DOHH2 (cell line): ENCODE measurements around the gene PGBD5.

Experiments
- H3F3A ChIP-seq: fragments of 200-600 bp; sonication (generic), shearing (Covaris generic); 2 replicates; pipeline ENCODE4 v1.6.0; 2016; ENCODE audit warnings: antibody characterized with exemption, mild to moderate bottlenecking; ENCODE audit not compliant: control insufficient read depth, insufficient read depth
- H3K27ac ChIP-seq: fragments of 200-600 bp; sonication (generic); 2 replicates; pipeline ENCODE4 v1.5.1; 2014; ENCODE audit warnings: low read depth, mild to moderate bottlenecking, low read length, moderate library complexity
- H3K27me3 ChIP-seq: fragments of 200-600 bp; sonication (generic); 2 replicates; pipeline ENCODE4 v1.6.1; 2014; ENCODE audit warnings: mild to moderate bottlenecking, low read length, mixed read lengths; ENCODE audit not compliant: control insufficient read depth
- H3K36me3 ChIP-seq: fragments of 200-600 bp; sonication (generic); 2 replicates; pipeline ENCODE4 v1.6.1; 2014; ENCODE audit warnings: mild to moderate bottlenecking, low read length, moderate library complexity, mixed read lengths; ENCODE audit not compliant: control insufficient read depth
- H3K4me1 ChIP-seq: fragments of 200-600 bp; sonication (generic); 2 replicates; pipeline ENCODE4 v1.6.1; 2014; ENCODE audit warnings: mild to moderate bottlenecking, low read length, mixed read lengths; ENCODE audit not compliant: control insufficient read depth
- H3K4me2 ChIP-seq: fragments of 200-600 bp; sonication (generic); 2 replicates; pipeline ENCODE4 v1.6.0; 2014; ENCODE audit warnings: mild to moderate bottlenecking, low read length, moderate library complexity
- H3K4me3 ChIP-seq: fragments of 200-600 bp; sonication (generic); 2 replicates; pipeline ENCODE4 v1.5.1; 2014; ENCODE audit warnings: mild to moderate bottlenecking, low read length, mixed read lengths
- H3K79me2 ChIP-seq: fragments of 200-600 bp; sonication (generic); 2 replicates; pipeline ENCODE4 v1.6.1; 2014; ENCODE audit warnings: mild to moderate bottlenecking, low read length, mixed read lengths; ENCODE audit not compliant: control insufficient read depth
- H3K9me2 ChIP-seq: fragments of 200-600 bp; sonication (generic); replicated peaks from 2 replicates; pipeline ENCODE4 v1.6.1; 2014; ENCODE audit warnings: mild to moderate bottlenecking, low read length, mixed read lengths; ENCODE audit not compliant: control insufficient read depth
- H3K9me3 ChIP-seq: fragments of 200-600 bp; sonication (generic); 2 replicates; pipeline ENCODE4 v1.6.1; 2014; ENCODE audit warnings: antibody characterized with exemption, low read length, mixed read lengths; ENCODE audit not compliant: control insufficient read depth, insufficient read depth
- H4K20me1 ChIP-seq: fragments of 200-600 bp; sonication (generic); 2 replicates; pipeline ENCODE4 v1.6.0; 2014; ENCODE audit warnings: low read depth, mild to moderate bottlenecking, antibody characterized with exemption, low read length, moderate library complexity; ENCODE audit not compliant: control insufficient read depth, insufficient read depth
- CTCF ChIP-seq: fragments of 200-600 bp; sonication (generic); IDR thresholded peaks from one replicate; pipeline ENCODE4 v1.5.1; 2014; ENCODE audit warnings: antibody characterized with exemption, mild to moderate bottlenecking, low read depth, low read length; ENCODE audit not compliant: poor library complexity, severe bottlenecking
- EZH2phosphoT487 ChIP-seq: fragments of 200-600 bp; sonication (generic); IDR thresholded peaks from 2 replicates; pipeline ENCODE4 v1.6.1; 2017; ENCODE audit warnings: borderline replicate concordance, mild to moderate bottlenecking, antibody characterized with exemption, low read length, moderate library complexity, mixed read lengths

PGBD5 gene

GRCh38 chr1:230403442-230403841 is 22.7 kb downstream of the PGBD5 start:
- Histone ChIP-seq H3K36me3 (no peaks in the 10 kb centered on the region), H3K4me2 (no peak overlapping the region), H3K27ac (no peak overlapping the region), H3K9me3 (no peaks in the 10 kb centered on the region), H3K27me3 (no peaks in the 10 kb centered on the region), H3K9me2 (no peaks in the 10 kb centered on the region), H3K4me3 (no peak overlapping the region), H3K79me2 (no peaks in the 10 kb centered on the region), H4K20me1 (no peaks in the 10 kb centered on the region), H3F3A (no peaks in the 10 kb centered on the region), H3K4me1 (no peaks in the 10 kb centered on the region)
- TF ChIP-seq EZH2phosphoT487 = no peak
- TF ChIP-seq CTCF = no peak

GRCh38 chr1:230401763-230402294 is 24.3 kb downstream of the PGBD5 start:
- Histone ChIP-seq H3K36me3 (no peaks in the 10 kb centered on the region), H3F3A (no peaks in the 10 kb centered on the region), H3K4me2 (no peak overlapping the region), H3K9me3 (no peaks in the 10 kb centered on the region), H4K20me1 (no peaks in the 10 kb centered on the region), H3K27ac (no peak overlapping the region), H3K4me3 (no peak overlapping the region), H3K9me2 (no peaks in the 10 kb centered on the region), H3K27me3 (no peaks in the 10 kb centered on the region), H3K4me1 (no peaks in the 10 kb centered on the region), H3K79me2 (no peaks in the 10 kb centered on the region)
- TF ChIP-seq EZH2phosphoT487 (no peak), CTCF (no peak)

GRCh38 chr1:230401101-230401500 is 25.0 kb downstream of the PGBD5 start:
- no peak overlapping the region for H3K4me3 ChIP-seq
- H3K9me2 ChIP-seq = no peaks in the 10 kb centered on the region

More at GRCh38 chr1:230401101-230401500, 25.0 kb downstream of the PGBD5 start:
- H3K36me3 ChIP-seq = no peaks in the 10 kb centered on the region
- no peaks in the 10 kb centered on the region for H3K9me3 ChIP-seq
- no peaks in the 10 kb centered on the region for H4K20me1 ChIP-seq
- H3K79me2 ChIP-seq = no peaks in the 10 kb centered on the region
- no peak overlapping the region for H3K27ac ChIP-seq
- no peaks in the 10 kb centered on the region for H3F3A ChIP-seq
- no peaks in the 10 kb centered on the region for H3K27me3 ChIP-seq
- no peak for TF ChIP-seq CTCF
- no peak for TF ChIP-seq EZH2phosphoT487
- no peak overlapping the region for H3K4me2 ChIP-seq
- H3K4me1 ChIP-seq = no peaks in the 10 kb centered on the region
